Adipocyte (in vitro differentiated cells): ENCODE data around the gene FAT1.
"Not testable (repeated sequence)": the region's sequence is repeated elsewhere in the genome, so short reads cannot be mapped to it uniquely, and the experiment has no call there.

ENCODE experiments used
- DNase-seq: peaks from one replicate; pipeline ENCODE4 v3.0.0-alpha.2; 2015; ENCODE audit warnings: low read depth
- H3K27me3 ChIP-seq: replicated peaks from 2 replicates; pipeline ENCODE4 v1.7.0; 2013; ENCODE audit warnings: mild to moderate bottlenecking, low read length, moderate library complexity; ENCODE audit not compliant: control insufficient read depth, insufficient read depth
- H3K36me3 ChIP-seq: 2 replicates; pipeline ENCODE4 v1.7.0; 2013; ENCODE audit warnings: low read length, mild to moderate bottlenecking, moderate library complexity; ENCODE audit not compliant: control insufficient read depth, insufficient read depth, severe bottlenecking
- H3K4me1 ChIP-seq: 2 replicates; pipeline ENCODE4 v1.7.0; 2013; ENCODE audit warnings: mild to moderate bottlenecking, low read length, moderate library complexity; ENCODE audit not compliant: control insufficient read depth, insufficient read depth
- H3K4me3 ChIP-seq: 2 replicates; pipeline ENCODE4 v1.7.0; 2013; ENCODE audit warnings: mild to moderate bottlenecking, low read length, moderate library complexity
- H3K9ac ChIP-seq: 2 replicates; pipeline ENCODE4 v1.7.0; 2013; ENCODE audit warnings: mild to moderate bottlenecking, low read length, moderate library complexity
- H3K9me3 ChIP-seq: 2 replicates; pipeline ENCODE4 v1.7.0; 2013; ENCODE audit warnings: mild to moderate bottlenecking, low read length, moderate library complexity; ENCODE audit not compliant: control insufficient read depth

Gene FAT1

GRCh38 chr4:186660403-186660802 is 63.3 kb downstream of the FAT1 start:
- H3K9me3 ChIP-seq = no peaks in the 10 kb centered on the region
- no peaks in the 10 kb centered on the region for H3K27me3 ChIP-seq
- no peak overlapping the region for H3K4me3 ChIP-seq
- DNase-seq = no peak
- H3K9ac ChIP-seq = no peak overlapping the region
- H3K4me1 ChIP-seq = no peaks in the 10 kb centered on the region
- peaks cover 40% of the 10 kb centered on the region for H3K36me3 ChIP-seq

DNA sequence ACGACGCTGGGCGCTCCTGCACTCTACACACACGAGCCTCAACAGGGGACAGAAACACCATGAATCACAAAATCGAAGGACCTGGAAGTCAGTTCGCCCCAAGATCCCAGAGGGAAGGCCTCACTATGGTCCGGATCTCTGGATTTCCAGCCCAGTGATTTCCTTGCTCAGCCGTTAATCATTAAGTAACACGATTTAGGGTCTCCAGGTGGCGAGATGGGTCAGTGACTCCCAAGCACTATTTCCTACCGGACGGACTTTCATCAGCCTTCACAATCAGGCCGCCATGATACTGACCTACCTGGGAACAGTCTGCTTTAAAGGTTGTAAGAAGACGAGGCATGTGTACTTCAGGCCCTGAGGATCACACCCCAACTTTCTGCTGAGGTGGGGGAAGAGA is 63.7 kb downstream of the FAT1 start:
- Histone ChIP-seq H3K4me1 (no peaks in the 10 kb centered on the region), H3K36me3 (peaks cover 40% of the 10 kb centered on the region), H3K27me3 (no peaks in the 10 kb centered on the region), H3K9me3 (no peaks in the 10 kb centered on the region), H3K9ac (no peak overlapping the region), H3K4me3 (no peak overlapping the region)
- no peak for DNase-seq

DNA sequence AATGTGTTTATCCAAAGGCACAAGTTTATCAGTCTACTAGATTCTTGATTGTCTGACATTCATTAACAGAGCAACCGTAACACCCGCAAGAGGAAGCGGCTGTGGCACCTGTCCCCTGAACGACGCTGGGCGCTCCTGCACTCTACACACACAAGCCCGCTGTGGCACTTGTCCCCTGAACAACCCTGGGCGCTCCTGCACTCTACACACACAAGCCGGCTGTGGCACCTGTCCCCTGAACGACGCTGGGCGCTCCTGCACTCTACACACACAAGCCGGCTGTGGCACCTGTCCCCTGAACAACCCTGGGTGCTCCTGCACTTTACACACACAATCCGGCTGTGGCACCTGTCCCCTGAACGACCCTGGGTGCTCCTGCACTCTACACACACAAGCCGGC is 64.2 kb downstream of the FAT1 start:
- H3K4me3 ChIP-seq, H3K9me3 ChIP-seq, H3K9ac ChIP-seq, DNase-seq, H3K27me3 ChIP-seq, H3K4me1 ChIP-seq: not testable (repeated sequence)
- H3K36me3 ChIP-seq = peaks cover 40% of the 10 kb centered on the region

DNA sequence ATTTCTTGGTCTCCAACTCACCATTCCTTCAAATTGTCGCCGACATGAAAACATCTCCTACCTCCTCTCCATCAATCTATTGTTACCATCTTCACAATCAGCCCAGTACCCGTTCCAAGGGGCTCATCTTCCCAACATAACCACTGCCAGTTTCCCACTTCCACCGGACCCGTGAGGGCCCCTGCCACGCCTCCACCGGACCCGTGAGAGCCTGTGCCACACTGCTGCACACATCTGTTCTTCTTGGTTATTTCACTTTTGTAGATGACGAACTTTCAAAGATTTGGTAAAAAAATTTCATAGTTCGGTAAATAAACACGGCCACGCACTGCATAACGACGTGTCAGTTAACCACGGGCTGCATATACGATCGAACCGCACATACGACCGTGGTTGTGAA is 65.0 kb downstream of the FAT1 start:
- H3K4me3 ChIP-seq = no peak overlapping the region
- DNase-seq = no peak
- peaks cover 40% of the 10 kb centered on the region for H3K36me3 ChIP-seq
- no peak overlapping the region for H3K9ac ChIP-seq
- no peaks in the 10 kb centered on the region for H3K9me3 ChIP-seq
- H3K27me3 ChIP-seq = no peaks in the 10 kb centered on the region
- no peaks in the 10 kb centered on the region for H3K4me1 ChIP-seq

DNA sequence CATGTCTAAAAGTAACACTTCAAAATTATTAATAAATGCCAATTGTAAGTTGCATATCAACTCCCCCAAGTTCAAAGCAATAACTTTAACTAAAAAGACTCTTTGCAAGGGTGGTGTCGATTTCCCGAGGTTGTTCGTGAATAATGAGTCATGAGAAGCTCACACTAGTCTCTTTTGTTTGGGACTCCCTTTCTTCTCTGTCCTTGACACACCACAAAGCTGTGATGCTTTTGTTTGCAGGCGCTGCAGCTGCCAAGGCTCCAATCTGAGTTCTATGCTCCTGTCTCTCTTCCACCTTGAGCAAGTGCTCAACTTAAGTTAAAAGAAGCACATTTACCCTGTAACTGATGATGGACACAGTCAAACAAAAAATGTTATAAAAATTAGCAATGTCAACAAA is 65.9 kb downstream of the FAT1 start:
- Histone ChIP-seq H3K9ac (no peak overlapping the region), H3K4me1 (no peaks in the 10 kb centered on the region), H3K36me3 (peaks cover 33% of the 10 kb centered on the region), H3K4me3 (no peak overlapping the region), H3K27me3 (no peaks in the 10 kb centered on the region), H3K9me3 (no peaks in the 10 kb centered on the region)
- DNase-seq = no peak

DNA sequence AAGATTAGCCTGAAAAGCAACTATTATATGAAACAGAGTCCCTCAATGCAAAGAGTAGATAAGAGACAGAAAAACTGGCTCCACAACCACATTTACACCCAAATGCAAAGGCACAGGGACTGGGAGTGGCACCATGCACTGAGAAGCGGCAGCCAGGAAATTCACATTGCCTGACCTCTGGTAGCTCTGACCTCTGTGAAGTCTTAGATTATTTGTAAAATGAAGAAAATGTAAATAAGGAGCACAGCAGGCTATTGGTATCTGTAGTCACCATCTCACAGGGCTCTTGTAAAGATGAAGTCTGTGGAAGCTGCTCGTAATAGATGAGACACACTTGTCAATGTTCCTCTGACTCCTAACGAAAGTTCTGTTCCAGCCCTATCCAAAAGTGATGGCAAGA is 69.7 kb downstream of the FAT1 start:
- Histone ChIP-seq H3K9me3 (no peaks in the 10 kb centered on the region), H3K9ac (no peak overlapping the region), H3K27me3 (no peaks in the 10 kb centered on the region), H3K4me3 (no peak overlapping the region), H3K4me1 (no peaks in the 10 kb centered on the region), H3K36me3 (peaks cover 12% of the 10 kb centered on the region)
- DNase-seq = no peak

DNA sequence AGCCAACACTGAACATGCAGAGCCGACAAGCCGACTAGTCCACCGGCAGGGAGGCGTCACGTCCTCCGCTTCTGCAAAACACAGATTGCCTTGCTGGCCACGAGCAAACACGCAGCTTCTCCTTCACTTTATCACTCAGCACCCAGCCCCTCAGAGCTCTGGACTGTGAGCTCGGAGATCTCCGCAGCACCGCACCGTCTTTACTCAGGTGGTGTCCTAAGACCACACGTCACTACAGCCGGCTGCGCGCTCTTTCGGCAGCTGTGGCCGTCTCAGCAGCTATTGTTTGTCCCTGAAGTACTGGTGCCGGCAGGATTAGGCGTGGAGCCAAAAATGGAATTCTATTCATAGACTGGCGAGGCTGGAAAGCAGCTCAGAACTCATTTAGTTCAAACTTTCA is 72.0 kb downstream of the FAT1 start:
- DNase-seq = no peak
- Histone ChIP-seq H3K4me3 (no peak overlapping the region), H3K9ac (no peak overlapping the region), H3K9me3 (no peaks in the 10 kb centered on the region), H3K4me1 (no peaks in the 10 kb centered on the region), H3K36me3 (peaks cover 15% of the 10 kb centered on the region), H3K27me3 (no peaks in the 10 kb centered on the region)

- Histone ChIP-seq H3K36me3 (peaks cover 15% of the 10 kb centered on the region), H3K9me3 (no peaks in the 10 kb centered on the region), H3K9ac (no peak overlapping the region)
Observed at GRCh38 chr4:186651181-186651603, 72.5 kb downstream of the FAT1 start.

GRCh38 chr4:186650401-186651180 is 73.1 kb downstream of the FAT1 start:
- no peak overlapping the region for H3K9ac ChIP-seq
- peaks cover 15% of the 10 kb centered on the region for H3K36me3 ChIP-seq
- no peaks in the 10 kb centered on the region for H3K4me1 ChIP-seq
- H3K9me3 ChIP-seq = no peaks in the 10 kb centered on the region
- H3K4me3 ChIP-seq = no peak overlapping the region
- DNase-seq = no peak
- no peaks in the 10 kb centered on the region for H3K27me3 ChIP-seq

More at GRCh38 chr4:186651181-186651603, 72.5 kb downstream of the FAT1 start:
- no peak for DNase-seq
- no peak overlapping the region for H3K4me3 ChIP-seq
- no peaks in the 10 kb centered on the region for H3K4me1 ChIP-seq
- H3K27me3 ChIP-seq = no peaks in the 10 kb centered on the region

DNA sequence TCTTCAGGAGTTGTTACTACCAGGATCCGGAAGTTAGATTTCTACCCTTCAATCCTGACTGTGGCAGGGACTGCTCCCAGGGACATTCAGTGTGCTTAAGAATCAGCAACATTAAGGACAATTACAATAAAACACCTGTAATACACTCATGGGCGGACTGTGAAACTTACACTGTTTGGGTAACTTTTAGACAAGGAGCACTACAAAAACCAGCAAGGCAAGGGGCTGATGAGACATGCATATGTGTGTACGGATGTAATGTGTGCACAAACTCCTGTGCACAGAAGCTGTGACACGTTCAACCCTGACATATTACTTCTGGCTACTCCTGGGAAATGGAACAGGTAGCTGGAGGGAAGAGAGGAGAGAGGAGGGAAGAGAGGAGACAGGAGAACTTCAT is 75.8 kb downstream of the FAT1 start:
- Histone ChIP-seq H3K36me3 (peaks cover 15% of the 10 kb centered on the region), H3K27me3 (no peaks in the 10 kb centered on the region), H3K9ac (no peak overlapping the region), H3K9me3 (no peaks in the 10 kb centered on the region), H3K4me1 (peaks cover 15% of the 10 kb centered on the region), H3K4me3 (no peak overlapping the region)
- no peak for DNase-seq

DNA sequence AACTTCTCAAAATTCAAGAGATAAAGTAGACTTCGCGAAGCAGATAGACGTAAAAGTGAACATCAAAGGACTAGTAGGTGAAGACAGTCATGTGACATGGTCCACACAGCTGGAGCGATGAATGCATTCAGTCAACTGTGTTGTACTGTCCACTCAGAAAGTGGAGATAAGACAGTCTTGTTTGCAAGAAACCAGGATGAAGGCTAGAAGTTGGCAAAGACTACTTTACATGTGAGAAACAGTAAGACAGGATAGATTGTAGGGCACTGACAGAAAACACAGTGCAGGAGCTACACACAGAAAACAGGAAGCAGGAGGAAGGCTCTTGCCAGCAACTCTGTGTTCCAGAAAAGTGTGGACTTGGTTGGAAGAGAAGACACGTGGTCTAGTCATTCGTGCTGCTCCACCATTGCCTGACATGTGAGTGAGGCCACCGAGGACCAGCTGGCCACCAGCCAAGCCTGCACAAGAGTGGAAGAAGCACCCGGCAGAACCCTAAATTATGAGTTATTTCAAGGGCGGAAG is 78.9 kb downstream of the FAT1 start:
- no peak for DNase-seq
- no peaks in the 10 kb centered on the region for H3K27me3 ChIP-seq
- peaks cover 23% of the 10 kb centered on the region for H3K36me3 ChIP-seq

DNA sequence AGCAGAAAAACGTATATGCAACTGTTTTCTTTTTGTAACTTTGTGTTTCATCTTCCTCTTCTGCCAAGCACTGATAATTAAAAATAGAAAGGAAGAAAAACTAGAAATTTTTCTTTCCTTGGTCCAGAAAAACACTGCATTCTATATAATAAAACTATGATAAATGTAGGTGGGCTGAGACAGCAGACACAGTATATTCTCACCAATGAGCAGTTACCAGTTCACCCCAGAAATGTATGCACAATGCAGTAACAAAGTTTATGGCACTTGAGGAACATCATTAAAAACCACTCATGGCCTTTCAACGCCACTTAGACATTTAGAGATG is 79.4 kb downstream of the FAT1 start:
- DNase-seq = no peak
- H3K36me3 ChIP-seq = peaks cover 24% of the 10 kb centered on the region

More for the DNA sequence above, 78.9 kb downstream of the FAT1 start:
- Histone ChIP-seq H3K4me1 (peaks cover 15% of the 10 kb centered on the region), H3K9ac (no peak overlapping the region), H3K9me3 (no peaks in the 10 kb centered on the region), H3K4me3 (no peak overlapping the region)

More for the DNA sequence above, 79.4 kb downstream of the FAT1 start:
- Histone ChIP-seq H3K9me3 (no peaks in the 10 kb centered on the region), H3K9ac (peak overlapping the region; percentile 61), H3K4me1 (peaks cover 15% of the 10 kb centered on the region), H3K27me3 (no peaks in the 10 kb centered on the region), H3K4me3 (peak overlapping the region; percentile 62)
